GM12872 (cell line): ENCODE results near the gene UVSSA.

Source experiments
- TF ChIP-seq, protein P1 (sequence below): IDR thresholded peaks from 3 replicates; pipeline ENCODE4 v1.5.1; 2011; ENCODE audit warnings: low read depth, mild to moderate bottlenecking, low read length, moderate library complexity; ENCODE audit not compliant: insufficient read depth

Gene UVSSA

DNA sequence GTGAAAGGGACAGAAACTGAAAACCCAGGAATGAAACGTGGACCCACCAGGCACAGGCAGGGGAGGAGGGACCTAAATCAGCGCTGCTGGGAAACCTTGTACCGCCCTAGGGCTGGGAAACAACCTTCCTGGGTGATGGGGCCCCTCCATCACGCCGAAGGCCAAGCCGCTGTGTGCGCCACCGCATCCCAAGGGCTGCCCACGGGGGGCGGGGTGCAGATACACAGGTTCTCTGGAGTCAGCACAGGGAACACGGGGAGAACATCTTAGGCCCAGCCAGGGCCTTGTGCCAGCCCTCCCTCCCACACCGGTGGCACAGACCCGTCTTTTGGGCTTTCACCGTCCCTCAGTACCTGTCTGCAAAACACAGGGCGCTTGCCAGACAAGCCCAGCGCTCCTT is 13.0 kb downstream of the UVSSA start:
- TF ChIP-seq, protein P1, sequence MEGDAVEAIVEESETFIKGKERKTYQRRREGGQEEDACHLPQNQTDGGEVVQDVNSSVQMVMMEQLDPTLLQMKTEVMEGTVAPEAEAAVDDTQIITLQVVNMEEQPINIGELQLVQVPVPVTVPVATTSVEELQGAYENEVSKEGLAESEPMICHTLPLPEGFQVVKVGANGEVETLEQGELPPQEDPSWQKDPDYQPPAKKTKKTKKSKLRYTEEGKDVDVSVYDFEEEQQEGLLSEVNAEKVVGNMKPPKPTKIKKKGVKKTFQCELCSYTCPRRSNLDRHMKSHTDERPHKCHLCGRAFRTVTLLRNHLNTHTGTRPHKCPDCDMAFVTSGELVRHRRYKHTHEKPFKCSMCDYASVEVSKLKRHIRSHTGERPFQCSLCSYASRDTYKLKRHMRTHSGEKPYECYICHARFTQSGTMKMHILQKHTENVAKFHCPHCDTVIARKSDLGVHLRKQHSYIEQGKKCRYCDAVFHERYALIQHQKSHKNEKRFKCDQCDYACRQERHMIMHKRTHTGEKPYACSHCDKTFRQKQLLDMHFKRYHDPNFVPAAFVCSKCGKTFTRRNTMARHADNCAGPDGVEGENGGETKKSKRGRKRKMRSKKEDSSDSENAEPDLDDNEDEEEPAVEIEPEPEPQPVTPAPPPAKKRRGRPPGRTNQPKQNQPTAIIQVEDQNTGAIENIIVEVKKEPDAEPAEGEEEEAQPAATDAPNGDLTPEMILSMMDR, result no peak

DNA sequence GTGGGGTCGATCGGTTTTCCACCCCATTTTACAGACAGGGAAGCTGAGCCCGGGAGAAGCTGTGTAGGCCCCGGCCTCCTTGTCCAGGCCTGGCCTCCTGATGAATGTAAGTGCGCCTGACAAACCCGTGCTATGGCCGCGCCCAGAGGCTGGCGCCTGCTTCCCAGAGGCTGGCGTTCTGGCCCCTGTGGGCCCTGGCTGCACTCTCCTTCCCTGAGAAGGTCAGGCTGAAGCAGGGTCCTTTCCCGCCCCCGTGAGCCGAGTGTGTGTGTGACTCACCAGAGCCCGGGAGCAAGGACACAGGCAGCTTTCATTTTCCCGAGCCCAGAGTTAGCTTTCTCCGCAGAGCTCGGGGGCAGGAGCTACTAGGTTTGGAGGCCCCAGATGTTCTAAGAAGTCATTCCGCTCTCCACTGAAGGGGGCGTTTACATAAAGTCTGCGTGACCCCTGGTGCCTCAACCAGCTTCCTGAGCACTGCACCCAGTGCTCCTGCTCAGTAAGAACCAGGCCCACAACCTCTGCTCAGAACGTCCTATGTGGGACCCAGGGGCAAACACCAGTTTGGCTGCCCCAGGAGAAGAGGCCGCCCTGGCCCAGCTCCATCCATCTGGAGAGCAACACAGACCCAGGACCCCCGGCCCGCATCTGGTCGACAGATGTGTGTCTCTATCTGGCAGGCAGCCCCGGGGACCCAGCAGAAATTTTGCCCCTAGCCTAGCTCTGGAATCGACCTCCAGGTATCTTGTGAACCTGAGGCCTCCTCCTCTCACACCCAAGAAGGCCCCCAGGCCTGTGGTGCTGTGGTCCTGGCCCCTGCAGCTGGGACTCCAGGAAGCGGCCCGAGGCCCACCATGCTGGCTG is 13.6 kb downstream of the UVSSA start:
- TF ChIP-seq, protein P1, result no peak

DNA sequence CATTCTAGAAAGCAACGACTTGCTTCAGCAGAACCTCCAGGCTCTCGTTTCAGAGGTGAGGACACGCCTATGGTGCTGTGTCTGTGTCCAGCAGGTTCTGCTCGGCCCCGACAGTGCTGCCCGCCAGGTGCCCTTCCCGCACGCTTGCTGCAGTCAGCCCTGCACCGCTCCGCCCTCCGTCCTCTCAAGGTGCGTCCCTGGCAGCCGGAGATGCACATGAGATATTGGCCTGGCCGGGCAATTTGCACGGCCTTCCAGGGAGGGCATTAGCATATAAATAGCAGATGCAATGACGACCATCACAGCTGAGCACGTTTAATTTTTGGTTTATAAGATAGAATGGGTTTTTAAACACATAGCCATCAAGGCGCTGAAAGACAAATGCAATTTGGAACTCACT is 14.4 kb downstream of the UVSSA start:
- TF ChIP-seq, protein P1, result no peak

DNA sequence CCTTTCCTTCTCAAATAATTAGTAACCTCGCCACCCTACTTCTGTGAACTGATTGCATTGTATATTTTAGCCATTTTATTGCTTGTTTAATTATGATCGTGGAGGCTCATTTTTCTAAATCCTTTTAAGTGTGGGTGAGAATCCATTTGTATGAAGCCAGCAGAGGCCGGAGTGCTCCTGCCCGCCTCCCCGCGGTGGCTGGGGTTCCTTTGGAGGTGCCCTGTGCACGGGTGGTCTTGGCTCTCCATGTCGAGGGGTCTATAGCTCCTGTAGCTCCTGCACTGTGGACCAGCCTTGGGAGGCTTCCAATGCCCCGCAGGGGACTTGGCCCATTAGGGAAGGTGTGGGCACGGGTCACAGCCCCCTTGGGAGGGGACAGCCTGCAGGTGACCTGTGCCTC is 15.0 kb downstream of the UVSSA start:
- TF ChIP-seq, protein P1, result no peak

DNA sequence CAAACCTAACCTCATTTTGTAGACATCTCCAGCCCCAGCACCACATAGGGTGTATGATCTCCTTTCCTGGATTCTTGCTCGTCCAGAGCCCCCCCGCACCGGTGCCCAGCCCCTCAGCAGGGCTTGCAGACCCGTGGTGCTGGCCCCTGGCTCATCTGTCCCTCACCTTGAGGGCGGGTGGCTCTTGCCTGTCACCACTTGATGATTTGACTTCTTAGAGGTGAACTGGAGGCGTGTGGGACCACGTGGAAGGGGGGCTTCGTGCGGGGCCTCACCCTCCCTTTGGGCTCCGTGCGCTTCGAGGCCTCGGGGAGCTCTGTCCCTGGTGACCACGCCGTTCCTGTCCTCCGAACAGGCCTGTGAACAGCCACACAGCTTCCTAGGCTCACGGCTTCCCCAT is 15.5 kb downstream of the UVSSA start:
- TF ChIP-seq, protein P1, result no peak

DNA sequence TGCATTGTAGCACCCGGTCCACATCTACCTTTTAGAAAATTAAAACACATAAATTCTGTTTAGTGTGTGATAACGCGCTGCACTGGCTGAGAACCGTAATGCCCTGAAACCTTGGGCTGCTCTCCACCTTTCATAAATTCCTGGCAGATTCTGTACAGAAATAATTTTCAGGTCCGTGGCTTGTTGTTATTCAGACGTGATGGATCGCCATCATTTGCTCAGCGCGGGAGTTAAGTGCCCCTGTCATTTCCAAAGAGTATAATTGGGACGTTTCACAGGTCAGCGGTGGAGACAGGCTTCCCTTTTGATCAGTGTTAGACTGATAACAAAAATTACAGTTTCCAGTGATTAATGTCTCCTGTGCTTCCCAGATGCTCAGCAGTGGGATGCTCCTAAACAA is 16.5 kb downstream of the UVSSA start:
- TF ChIP-seq, protein P1, result no peak

DNA sequence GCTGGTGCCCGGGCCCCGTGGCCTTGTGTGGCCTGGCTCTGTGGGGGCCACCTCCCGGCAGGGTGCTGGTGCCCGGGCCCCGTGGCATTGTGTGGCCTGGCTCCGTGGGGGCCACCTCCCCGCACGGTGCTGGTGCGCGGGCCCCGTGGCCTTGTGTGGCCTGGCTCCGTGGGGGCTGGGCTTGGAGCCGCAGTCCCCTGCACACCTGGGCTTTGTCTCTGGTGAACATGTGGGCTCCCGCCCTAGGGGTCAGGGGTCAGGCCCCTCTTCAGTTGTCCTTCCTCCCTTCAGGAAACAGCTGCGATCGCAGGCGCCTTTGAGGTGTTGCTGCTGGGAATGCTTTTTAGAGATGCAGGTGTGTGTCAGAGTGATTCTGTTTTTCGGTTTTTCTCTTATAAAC is 17.2 kb downstream of the UVSSA start:
- TF ChIP-seq, protein P1, result no peak
